Mesothelial cell of epicardium (in vitro differentiated cells): ENCODE measurements around the gene ARGLU1. TPM values are rescaled to one million over a fixed set of nuclear protein-coding genes. Genes with fewer than 3 reads are reported as not detected.
"Not testable (repeated sequence)": the region's sequence is repeated elsewhere in the genome, so short reads cannot be mapped to it uniquely, and the experiment has no call there.

Experiments used
- DNase-seq, 2 experiments: peaks; one replicate each; pipeline ENCODE4 v3.0.0; 2021; ENCODE audit warnings: low spot score in 2 of 2; ENCODE audit not compliant: unreplicated experiment in 2 of 2
- H3K27ac Mint-ChIP-seq: 2 replicates; pipeline ENCODE4 v1.8.0; 2021; ENCODE audit warnings: mixed read lengths
- H3K27me3 Mint-ChIP-seq: 2 replicates; pipeline ENCODE4 v1.8.0; 2021; ENCODE audit warnings: low read depth, mixed read lengths
- H3K36me3 Mint-ChIP-seq: 2 replicates; pipeline ENCODE4 v1.8.0; 2021; ENCODE audit warnings: mixed read lengths
- H3K4me1 Mint-ChIP-seq: 2 replicates; pipeline ENCODE4 v1.8.0; 2021; ENCODE audit warnings: mixed read lengths
- H3K4me3 Mint-ChIP-seq: 2 replicates; pipeline ENCODE4 v1.8.0; 2021; ENCODE audit warnings: mild to moderate bottlenecking, moderate library complexity, mixed read lengths
- H3K9me3 Mint-ChIP-seq: 2 replicates; pipeline ENCODE4 v1.8.0; 2021; ENCODE audit warnings: mixed read lengths
- total RNA-seq: library from RNA; stranded (reverse); gene quantifications from 3 replicates; pipeline ENCODE4 v1.2.1, GENCODE V29; 2021
- TF ChIP-seq, protein P1 (sequence below): fragments of 200-600 bp; sonication (generic); IDR thresholded peaks from one replicate; pipeline ENCODE4 v1.5.0; 2021; ENCODE audit warnings: antibody characterized with exemption; ENCODE audit not compliant: unreplicated experiment

The ARGLU1 gene
- total RNA-seq, 1 donor from 2014 or later = 233 TPM

DNA sequence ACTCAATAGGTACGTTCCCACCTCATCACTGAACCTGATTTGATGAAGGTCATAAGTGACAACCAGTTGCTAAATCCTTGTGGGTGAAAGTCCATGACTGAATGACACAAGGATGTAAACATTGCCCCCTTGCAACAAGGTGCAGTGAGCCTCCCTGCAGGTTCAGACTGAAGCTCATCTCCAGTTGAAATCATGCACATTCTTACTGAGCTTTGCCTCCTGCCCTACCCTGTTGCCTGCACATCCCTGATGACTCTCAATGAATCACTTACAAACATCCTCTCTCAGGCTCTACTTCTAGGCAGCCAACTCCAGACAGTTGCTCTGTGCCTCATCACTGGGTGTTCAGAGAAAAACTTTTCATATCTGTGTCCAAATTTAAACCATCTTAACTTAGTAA is 42.5 kb upstream of the ARGLU1 start:
- Mint-ChIP-seq H3K4me3 (no peak overlapping the region), H3K27me3 (no peaks in the 10 kb centered on the region), H3K9me3 (peaks cover 8% of the 10 kb centered on the region), H3K36me3 (no peaks in the 10 kb centered on the region), H3K27ac (no peak overlapping the region), H3K4me1 (peaks cover 12% of the 10 kb centered on the region)
- TF ChIP-seq, protein P1, sequence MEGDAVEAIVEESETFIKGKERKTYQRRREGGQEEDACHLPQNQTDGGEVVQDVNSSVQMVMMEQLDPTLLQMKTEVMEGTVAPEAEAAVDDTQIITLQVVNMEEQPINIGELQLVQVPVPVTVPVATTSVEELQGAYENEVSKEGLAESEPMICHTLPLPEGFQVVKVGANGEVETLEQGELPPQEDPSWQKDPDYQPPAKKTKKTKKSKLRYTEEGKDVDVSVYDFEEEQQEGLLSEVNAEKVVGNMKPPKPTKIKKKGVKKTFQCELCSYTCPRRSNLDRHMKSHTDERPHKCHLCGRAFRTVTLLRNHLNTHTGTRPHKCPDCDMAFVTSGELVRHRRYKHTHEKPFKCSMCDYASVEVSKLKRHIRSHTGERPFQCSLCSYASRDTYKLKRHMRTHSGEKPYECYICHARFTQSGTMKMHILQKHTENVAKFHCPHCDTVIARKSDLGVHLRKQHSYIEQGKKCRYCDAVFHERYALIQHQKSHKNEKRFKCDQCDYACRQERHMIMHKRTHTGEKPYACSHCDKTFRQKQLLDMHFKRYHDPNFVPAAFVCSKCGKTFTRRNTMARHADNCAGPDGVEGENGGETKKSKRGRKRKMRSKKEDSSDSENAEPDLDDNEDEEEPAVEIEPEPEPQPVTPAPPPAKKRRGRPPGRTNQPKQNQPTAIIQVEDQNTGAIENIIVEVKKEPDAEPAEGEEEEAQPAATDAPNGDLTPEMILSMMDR = no peak
- DNase-seq = no peak

- H3K9me3 Mint-ChIP-seq = peaks cover 9% of the 10 kb centered on the region
- H3K4me1 Mint-ChIP-seq = peaks cover 12% of the 10 kb centered on the region
- H3K27me3 Mint-ChIP-seq = no peaks in the 10 kb centered on the region
- H3K36me3 Mint-ChIP-seq = no peaks in the 10 kb centered on the region
- no peak overlapping the region for H3K4me3 Mint-ChIP-seq
- TF ChIP-seq, protein P1 = no peak
- H3K27ac Mint-ChIP-seq = no peak overlapping the region
- no peak for DNase-seq
These were observed 41.2 kb upstream of the ARGLU1 start for GRCh38 chr13:106609116-106609515.

DNA sequence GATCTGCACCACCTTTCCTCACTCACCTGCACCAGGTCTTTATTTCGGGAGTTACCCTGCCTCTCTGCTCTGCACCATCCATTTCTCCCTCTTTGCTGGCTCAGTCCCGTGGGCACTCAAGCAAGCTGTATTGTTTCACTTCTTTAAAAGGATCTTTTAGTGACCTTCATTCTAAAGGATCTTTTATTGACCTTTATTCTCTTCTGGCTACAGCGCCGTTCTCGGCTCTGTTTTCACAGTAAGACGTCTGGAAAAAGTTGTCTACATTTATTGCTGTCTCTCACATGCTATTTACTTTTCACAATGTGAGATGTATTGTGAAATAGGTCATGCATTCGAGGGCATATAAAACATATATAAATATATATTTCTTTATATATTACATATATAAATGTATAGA is 35.6 kb upstream of the ARGLU1 start:
- TF ChIP-seq, protein P1 = no peak
- DNase-seq = no peak
- H3K4me1 Mint-ChIP-seq = peaks cover 11% of the 10 kb centered on the region

GRCh38 chr13:106602178-106602577 is 34.2 kb upstream of the ARGLU1 start:
- Mint-ChIP-seq H3K27me3 (no peaks in the 10 kb centered on the region), H3K27ac (no peak overlapping the region), H3K4me1 (peaks cover 11% of the 10 kb centered on the region), H3K4me3 (no peak overlapping the region), H3K9me3 (peaks cover 9% of the 10 kb centered on the region), H3K36me3 (no peaks in the 10 kb centered on the region)
- TF ChIP-seq, protein P1 = no peak
- no peak for DNase-seq

More for the DNA sequence above, 35.6 kb upstream of the ARGLU1 start:
- H3K27ac Mint-ChIP-seq = no peak overlapping the region
- peaks cover 9% of the 10 kb centered on the region for H3K9me3 Mint-ChIP-seq
- H3K27me3 Mint-ChIP-seq = no peaks in the 10 kb centered on the region
- H3K4me3 Mint-ChIP-seq = no peak overlapping the region
- H3K36me3 Mint-ChIP-seq = no peaks in the 10 kb centered on the region

GRCh38 chr13:106601489-106601888 is 33.6 kb upstream of the ARGLU1 start:
- TF ChIP-seq, protein P1 = no peak
- H3K4me3 Mint-ChIP-seq = no peak overlapping the region
- H3K27me3 Mint-ChIP-seq = no peaks in the 10 kb centered on the region
- DNase-seq = no peak
- peaks cover 8% of the 10 kb centered on the region for H3K9me3 Mint-ChIP-seq
- no peak overlapping the region for H3K27ac Mint-ChIP-seq
- peaks cover 13% of the 10 kb centered on the region for H3K4me1 Mint-ChIP-seq
- H3K36me3 Mint-ChIP-seq = no peaks in the 10 kb centered on the region

GRCh38 chr13:106600798-106601135 is 32.8 kb upstream of the ARGLU1 start:
- DNase-seq, H3K36me3 Mint-ChIP-seq, H3K27ac Mint-ChIP-seq, H3K27me3 Mint-ChIP-seq, H3K9me3 Mint-ChIP-seq, H3K4me3 Mint-ChIP-seq: not testable (repeated sequence)
- peaks cover 19% of the 10 kb centered on the region for H3K4me1 Mint-ChIP-seq
